HG02588 (cell line): Measurements from ENCODE around the gene RORB.
A peak's percentile ranks its signal among the peaks of the same experiment; 100 is the strongest.

Experiments
- ATAC-seq: cut with Tn5 transposase; IDR thresholded peaks from one replicate; pipeline ENCODE4 v1.9.1; 2021; ENCODE audit warnings: mild to moderate bottlenecking, moderate library complexity; ENCODE audit not compliant: unreplicated experiment

RORB gene

DNA sequence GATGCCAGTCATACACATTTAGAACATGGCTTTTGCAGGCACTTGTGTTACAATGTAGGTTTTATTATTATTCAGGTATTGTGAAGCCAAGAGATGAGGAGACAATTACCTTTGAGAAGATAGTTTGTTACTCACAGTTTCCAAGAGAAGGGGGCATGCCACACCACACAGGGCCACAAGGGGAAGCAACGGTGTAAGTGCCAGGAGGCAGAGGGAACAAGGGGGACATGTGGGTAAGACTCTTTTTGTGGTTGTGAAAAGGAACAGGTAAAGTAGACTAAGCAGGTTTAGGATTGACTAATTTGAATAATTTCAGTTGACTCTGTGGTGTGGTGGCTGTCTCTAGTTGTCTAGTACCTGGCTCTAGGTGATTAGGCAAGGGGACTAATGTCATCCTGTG, 199.4 kb downstream of the RORB start:
- ATAC-seq, result no peak

DNA sequence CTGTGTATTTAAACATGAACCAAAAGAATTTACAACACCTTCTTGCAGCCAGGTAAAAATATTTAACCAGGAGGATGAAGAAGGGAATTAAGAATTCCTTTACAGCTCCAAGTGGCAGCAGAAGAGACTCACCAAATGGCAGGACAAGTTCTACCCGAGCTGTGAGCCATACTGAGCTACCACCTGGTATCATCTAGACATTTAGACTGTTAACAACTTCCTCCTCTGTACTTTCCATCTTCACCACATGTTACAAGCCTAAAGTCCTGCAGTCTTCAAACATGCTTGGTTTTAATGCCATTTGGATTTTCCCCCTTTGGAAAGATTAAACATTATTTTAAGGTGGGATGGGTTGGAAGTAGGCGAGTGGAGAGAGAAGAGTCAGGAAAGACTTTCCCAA, 200.4 kb downstream of the RORB start:
- ATAC-seq, result no peak

DNA sequence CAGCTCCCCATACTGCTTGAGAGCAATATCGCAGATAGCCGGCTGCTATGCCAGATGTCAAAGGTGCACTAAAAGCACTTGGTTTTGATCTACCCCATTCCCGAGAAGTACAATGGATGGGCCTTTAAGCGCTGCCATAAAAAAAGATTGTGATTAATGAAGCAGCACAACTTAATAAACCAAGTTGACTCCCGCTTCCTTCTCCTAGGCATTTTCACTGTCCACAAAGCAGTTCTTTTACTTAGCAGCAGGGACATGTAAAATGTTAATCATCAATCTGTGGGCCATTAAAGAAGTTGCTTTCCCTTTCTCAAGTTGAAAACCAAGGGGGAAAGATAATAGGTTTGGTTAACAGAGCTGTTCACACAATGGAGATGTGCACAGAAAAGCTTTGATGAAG, 214.2 kb downstream of the RORB start:
- no peak for ATAC-seq

DNA sequence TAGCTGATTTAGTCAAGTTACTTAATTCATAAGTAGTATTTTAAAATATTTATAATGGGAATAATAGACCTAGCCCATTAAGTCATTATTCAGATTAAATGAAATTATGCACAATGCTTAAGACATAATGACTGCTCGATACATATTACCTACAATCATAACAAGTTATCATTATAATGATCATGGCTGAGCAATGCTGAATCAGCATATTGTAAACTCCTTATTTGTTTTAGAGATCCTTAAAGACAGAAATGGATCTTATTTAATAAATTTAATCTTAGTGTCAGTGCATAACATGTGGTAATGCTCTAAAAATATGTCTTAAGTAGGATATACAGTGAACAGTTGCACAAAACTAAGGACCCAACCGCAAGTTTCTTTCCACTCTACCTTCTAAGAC, 221.6 kb downstream of the RORB start:
- no peak for ATAC-seq

DNA sequence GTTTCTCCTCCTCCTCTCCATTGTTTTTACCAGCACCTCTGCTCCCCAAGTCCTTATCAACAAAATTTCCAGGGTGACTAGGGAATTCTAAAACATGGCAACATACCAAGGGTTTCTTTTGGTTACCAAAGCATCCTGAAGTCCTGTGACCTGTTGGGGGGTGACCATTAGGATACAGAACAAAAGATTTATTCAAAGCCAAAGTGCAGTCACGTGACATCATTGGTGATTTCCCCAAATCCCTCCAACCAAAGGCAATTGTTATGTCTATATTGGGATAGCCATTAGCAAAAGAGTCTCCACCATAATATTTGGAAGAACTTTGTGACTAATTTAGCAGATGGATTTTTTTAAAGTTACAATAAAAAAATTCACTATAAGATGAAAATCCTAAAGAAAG, 222.2 kb downstream of the RORB start:
- ATAC-seq, result no peak

DNA sequence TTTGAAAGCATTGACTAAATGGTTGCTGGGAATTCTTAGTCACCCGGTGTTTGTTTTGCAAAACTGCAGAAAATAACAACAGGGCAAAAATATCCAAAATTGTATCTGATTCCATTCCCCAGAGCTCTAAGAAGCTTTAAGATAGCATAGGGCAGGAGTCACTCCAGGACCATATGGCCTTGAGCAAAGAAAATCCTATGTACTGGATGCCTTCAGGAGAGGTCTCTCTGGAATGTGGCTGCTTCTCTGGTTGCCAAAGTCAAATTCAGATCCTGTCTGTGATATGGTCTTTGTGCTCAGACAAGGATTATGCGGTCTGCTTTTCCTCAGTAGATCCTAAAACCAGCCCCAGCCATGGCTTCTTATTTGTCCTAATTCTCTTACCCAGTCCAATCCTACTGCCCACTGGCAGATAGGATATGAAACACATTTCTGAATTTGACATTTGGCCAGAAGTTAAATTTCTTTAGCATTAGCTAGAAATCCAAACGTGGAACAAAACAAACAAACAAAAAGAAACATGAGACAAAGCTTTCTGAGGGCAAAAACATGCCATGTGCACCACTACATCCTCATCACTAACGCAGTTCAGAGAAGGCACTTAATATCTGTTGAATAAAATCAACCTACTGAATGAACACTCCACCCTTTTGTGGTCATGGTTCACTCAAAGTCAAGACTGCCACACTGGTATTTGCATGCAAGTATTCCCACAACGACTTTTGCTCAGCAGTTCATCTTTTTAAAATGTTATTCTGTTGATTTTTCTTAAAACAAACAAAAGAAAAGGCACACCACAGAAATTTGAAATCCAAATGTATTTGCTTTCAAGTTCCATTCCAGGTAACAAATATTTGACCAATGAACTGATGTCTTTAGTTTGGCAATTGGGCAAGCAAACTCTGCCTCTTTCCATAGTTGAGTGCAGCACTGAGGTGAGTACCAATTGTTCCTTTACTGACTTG, 224.8 kb downstream of the RORB start:
- ATAC-seq, result no peak

DNA sequence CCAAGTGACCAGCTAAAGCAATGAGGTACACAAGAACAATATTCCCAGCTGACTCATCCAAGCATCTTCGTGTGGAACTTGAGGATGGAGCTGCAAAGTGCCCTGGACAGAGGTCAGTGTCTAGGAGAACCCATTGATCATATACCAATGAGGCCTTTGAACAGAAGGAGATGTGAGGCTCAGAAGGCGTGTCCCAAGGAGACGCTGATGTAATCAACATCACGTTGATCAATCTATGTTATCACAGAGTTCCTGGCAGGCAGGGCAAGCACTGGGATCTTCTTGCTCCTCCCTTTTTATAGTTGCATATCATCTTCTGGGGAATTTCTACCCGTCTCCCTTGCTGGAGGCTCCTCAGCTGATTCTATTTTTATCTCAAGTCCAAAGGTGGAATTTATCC, 227.2 kb downstream of the RORB start:
- ATAC-seq, result no peak

DNA sequence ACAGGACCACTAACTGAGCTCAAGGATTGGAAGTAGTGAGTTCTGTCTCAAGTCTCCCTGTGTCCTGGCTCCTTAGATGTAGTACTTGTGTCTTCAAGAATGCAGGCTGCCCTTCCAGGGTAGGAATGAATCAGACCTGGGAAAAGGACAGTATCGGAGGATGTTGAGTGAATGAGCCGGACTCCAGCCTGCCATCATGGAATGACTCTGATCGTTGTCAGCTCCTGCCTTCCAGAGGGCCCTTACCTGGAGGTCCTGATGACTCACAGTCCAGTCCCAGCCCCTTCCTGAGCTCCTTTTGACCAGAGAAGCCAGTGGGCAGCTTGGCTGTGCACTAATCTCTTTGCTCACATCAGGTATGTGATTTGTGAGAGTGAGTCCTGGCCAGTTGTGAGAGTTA, 229.4 kb downstream of the RORB start:
- ATAC-seq, result no peak

DNA sequence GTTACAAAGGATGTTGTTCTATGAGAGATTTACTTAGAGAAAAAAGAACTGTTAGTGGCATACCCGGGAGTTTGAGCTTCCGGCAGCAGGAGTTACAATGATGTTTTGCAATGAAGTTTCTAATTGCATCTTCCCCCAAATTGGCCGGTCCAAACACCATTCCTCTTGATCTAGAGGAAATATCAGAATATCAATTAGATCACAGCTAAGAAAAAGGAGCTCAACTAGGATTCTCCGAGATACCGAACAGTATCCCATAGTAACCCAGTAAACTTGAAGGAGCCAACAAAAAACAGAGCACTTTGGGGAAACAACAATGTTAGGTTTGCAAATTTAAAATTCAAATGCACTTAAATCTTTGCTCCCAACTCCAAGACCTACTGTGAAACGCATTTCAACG, 231.0 kb downstream of the RORB start:
- no peak for ATAC-seq

DNA sequence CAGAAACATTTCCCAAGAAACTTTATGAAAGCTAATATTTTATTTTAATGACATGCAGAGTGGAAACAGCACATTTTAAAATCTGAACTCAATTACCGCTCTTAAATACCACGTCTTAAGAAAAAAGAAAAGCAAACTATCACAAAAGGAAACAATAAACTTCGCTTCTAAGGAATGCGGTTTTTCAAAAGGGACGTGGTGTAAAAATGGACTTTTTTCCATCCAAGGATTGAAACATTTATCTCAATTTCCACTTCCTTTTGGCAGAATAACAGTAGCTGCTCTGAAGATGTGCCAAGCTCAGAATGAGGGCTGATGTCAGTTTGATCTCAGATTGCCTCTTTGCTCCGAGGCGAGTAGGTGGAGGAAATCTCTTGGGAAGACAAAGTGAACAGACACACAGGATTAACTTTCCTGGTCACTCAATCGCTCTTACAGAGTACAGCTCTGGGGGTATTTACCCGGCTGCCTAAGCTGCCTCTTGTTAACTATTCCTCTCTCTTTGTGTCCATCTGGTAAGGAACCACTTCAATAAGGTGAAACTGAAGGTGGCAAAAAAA, 232.1 kb downstream of the RORB start:
- ATAC-seq, result no peak

DNA sequence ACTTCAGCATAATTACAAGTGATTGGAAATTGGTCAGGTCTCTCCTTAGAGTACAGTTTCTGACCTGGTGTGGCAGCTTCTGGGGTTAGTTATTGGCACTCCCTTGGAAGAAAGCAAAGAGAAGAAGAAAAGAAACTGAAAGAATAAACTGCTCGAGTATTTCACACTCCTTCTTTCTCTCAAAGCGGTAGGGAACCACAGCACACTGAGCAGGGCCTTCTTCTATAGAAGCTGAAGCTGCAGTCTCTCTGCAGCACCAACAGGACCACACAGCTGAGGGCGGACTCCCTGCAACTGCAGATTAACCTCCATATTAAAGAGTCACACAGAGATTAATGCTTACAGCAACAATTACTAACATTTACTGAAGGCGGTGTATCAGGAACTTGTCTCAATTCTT, 238.6 kb downstream of the RORB start:
- ATAC-seq, result peak; percentile 70

DNA sequence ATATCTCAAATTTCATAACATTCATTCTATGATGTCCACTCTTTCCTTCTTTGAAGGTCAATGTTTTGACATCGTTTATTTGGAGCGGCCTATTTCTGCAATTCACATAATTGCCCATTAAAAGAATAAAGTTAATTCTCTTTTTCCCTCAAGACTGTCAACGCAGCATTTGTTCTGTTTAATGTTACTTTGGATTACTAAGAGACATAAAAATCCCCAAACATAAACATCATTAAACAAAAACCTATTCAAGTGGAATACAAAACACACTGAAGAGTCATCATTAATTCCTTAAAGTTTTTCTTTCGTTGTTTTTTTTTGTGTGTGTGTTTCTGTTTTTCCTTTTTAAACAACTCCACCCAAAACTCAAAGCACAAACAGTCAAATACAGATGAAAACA, 239.5 kb downstream of the RORB start:
- ATAC-seq, result no peak

DNA sequence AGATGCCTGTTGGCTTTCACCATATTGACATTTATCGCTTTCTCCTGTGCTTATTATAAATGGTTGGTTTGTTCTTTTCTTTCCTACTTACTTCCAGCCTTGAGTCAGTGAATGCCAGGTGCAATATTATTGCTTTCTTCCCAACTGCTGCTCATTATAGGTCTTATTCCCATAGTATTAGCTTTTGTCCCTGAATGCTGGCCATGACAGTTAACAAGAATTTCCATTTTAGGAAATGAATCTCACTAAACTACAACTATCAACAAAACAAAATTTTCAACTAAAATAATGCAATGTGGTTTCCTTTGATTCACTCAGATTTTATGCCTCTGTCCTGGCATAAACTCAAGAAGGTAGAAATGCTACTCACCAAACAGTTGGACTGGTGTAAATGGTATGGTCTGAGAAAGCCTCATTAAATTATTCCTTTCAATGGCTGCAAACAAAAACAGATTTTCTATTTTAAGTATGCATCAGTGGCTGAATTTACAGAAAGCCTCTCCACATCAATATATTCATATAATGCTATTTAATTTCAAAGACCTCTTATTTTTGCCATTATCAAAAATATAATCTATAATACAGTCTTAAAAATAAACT, 245.2 kb downstream of the RORB start:
- ATAC-seq, result no peak
